ENCODE results near the gene ARHGAP20. TPM values are rescaled to one million over a fixed set of nuclear protein-coding genes. Genes with fewer than 3 reads are reported as not detected.

Gene ARHGAP20
- total RNA-seq, 4 donors from 2014 or later: 5.1 to 9.4 (median 6.9) TPM

DNA sequence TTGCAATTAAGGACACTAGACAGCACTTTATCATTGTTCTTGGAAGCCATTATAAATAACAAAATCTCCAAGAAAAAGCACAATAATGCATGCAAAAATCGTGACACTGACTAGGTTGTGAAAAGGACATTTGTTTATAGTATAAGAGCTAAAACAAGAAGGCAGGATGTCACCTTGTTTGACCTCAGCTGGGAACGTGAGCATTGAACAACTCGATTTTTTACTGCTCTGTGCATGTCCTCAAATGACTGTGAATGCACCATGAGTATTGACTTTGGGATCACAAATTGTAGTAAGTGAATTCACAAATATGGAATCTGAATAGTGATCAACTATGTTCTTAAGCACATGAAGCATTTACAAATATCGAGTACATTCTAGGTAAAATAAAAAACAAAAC lies 35.3 kb upstream of the ARHGAP20 start:
- Histone ChIP-seq H3K4me3 (no peak overlapping the region), H3K9me3 (peaks cover 0 to 6% (median under 1%) of the 10 kb centered on the region in 4 donors), H3K27ac (replicated peaks in 1 of 4) (no peak overlapping the region), H3K4me1 (peaks cover 0 to 3% (median 0%) of the 10 kb centered on the region in 4 donors), H3K36me3 (no peaks in the 10 kb centered on the region), H3K27me3 (no peaks in the 10 kb centered on the region)
- 54% methylated on average over 4 of the region's 4 CpGs for WGBS
- intact Hi-C loops (cut with DNase I): no loop called here
- TF ChIP-seq POLR2A (IDR thresholded peaks at IDR 0.05; ENCODE audit: low read depth) (no peak), EP300 (IDR thresholded peaks at IDR 0.05) (no peak), POLR2AphosphoS5 (IDR thresholded peaks at IDR 0.05) (no peak)
- TF ChIP-seq, protein P1, sequence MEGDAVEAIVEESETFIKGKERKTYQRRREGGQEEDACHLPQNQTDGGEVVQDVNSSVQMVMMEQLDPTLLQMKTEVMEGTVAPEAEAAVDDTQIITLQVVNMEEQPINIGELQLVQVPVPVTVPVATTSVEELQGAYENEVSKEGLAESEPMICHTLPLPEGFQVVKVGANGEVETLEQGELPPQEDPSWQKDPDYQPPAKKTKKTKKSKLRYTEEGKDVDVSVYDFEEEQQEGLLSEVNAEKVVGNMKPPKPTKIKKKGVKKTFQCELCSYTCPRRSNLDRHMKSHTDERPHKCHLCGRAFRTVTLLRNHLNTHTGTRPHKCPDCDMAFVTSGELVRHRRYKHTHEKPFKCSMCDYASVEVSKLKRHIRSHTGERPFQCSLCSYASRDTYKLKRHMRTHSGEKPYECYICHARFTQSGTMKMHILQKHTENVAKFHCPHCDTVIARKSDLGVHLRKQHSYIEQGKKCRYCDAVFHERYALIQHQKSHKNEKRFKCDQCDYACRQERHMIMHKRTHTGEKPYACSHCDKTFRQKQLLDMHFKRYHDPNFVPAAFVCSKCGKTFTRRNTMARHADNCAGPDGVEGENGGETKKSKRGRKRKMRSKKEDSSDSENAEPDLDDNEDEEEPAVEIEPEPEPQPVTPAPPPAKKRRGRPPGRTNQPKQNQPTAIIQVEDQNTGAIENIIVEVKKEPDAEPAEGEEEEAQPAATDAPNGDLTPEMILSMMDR (IDR thresholded peaks at IDR 0.05): no peak
- DNase-seq (ENCODE audit: extremely low spot score): no peak

DNA sequence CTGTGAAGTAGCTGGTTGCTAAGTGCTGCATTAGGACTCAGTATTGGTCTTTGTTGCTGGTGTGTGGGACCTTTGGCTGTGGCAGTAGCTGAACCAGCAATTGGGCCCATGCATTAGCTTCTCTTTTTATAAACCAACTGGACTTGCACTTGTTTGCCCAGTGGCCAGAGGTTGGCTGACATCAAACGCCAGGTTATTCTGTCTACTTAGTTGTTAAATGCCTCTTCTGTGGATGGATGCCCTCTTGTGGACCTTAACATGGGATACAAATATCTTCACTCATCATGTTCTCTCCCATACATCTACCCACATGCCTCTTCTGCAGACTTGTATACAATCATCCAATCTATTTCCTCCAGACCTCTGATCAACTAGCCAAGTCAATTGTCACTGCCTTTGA lies 26.4 kb upstream of the ARHGAP20 start:
- no peaks in the 10 kb centered on the region for H3K36me3 ChIP-seq
- H3K27ac ChIP-seq (replicated peaks in 1 of 4): no peak overlapping the region
- DNase-seq (ENCODE audit: extremely low spot score): no peak
- H3K4me3 ChIP-seq: no peak overlapping the region
- no peak for TF ChIP-seq POLR2A (IDR thresholded peaks at IDR 0.05; ENCODE audit: low read depth)
- TF ChIP-seq EP300 (IDR thresholded peaks at IDR 0.05): no peak
- no peak for TF ChIP-seq POLR2AphosphoS5 (IDR thresholded peaks at IDR 0.05)
- TF ChIP-seq, protein P1 (IDR thresholded peaks at IDR 0.05): no peak
- intact Hi-C loops (cut with DNase I): no loop called here
- no peaks in the 10 kb centered on the region for H3K9me3 ChIP-seq
- WGBS: 100% methylated on average over 1 of the region's 1 CpG
- H3K4me1 ChIP-seq: no peaks in the 10 kb centered on the region
- no peaks in the 10 kb centered on the region for H3K27me3 ChIP-seq

DNA sequence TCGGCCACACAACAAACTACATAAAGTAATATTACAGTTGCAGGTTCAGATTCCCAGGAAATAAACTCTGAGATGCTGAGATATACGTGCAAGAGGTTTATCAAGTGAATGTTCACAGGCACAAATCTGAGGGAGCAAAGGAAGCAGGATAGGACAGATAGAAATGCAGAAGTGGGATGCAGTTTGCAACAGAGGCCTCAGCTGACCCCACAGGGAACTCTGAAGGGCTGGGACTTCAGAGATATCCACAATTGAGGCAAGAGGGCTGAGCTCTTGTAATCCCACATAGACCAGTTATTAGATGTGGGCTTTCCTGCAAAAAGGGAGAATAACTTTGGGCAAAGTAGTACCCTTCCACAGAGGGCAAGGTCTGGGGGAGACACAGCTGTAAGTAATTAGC lies 25.4 kb upstream of the ARHGAP20 start:
- no peaks in the 10 kb centered on the region for H3K9me3 ChIP-seq
- no peak overlapping the region for H3K27ac ChIP-seq (replicated peaks in 1 of 4)
- no peak overlapping the region for H3K4me3 ChIP-seq
- DNase-seq (ENCODE audit: extremely low spot score): no peak
- no peaks in the 10 kb centered on the region for H3K27me3 ChIP-seq
- TF ChIP-seq, protein P1 (IDR thresholded peaks at IDR 0.05): no peak
- TF ChIP-seq POLR2AphosphoS5 (IDR thresholded peaks at IDR 0.05) (no peak), EP300 (IDR thresholded peaks at IDR 0.05) (no peak), POLR2A (IDR thresholded peaks at IDR 0.05; ENCODE audit: low read depth) (no peak)
- H3K36me3 ChIP-seq: no peaks in the 10 kb centered on the region
- WGBS: 93% methylated on average over 2 of the region's 2 CpGs
- intact Hi-C loops (cut with DNase I): no loop called here
- H3K4me1 ChIP-seq: no peaks in the 10 kb centered on the region

DNA sequence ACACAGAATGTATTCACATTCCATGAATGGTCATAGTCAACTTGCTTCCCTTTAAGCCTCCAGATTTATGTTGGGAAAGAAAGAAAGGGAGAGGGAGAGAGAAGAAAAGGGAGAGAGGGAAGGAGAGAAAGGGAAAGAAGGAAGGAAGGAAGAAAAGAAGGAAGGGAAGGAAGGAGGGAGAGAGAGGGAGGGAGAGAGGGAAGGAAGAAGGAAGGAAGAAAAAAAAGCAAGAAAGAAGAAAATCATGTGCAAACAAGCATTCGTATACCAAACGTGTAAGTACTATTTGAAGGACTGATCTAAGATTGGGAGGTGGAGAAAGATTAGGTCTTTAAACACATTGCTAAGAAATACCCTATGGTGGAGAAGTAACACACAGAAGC lies 23.9 kb upstream of the ARHGAP20 start:
- no peaks in the 10 kb centered on the region for H3K36me3 ChIP-seq
- intact Hi-C loops (cut with DNase I): no loop called here
- no peak overlapping the region for H3K27ac ChIP-seq (replicated peaks in 1 of 4)
- no peak for DNase-seq (ENCODE audit: extremely low spot score)
- no peaks in the 10 kb centered on the region for H3K9me3 ChIP-seq
- no peaks in the 10 kb centered on the region for H3K27me3 ChIP-seq
- WGBS: 90% methylated on average over 2 of the region's 2 CpGs
- no peaks in the 10 kb centered on the region for H3K4me1 ChIP-seq
- TF ChIP-seq, protein P1 (IDR thresholded peaks at IDR 0.05): no peak
- no peak for TF ChIP-seq POLR2A (IDR thresholded peaks at IDR 0.05; ENCODE audit: low read depth)
- no peak for TF ChIP-seq POLR2AphosphoS5 (IDR thresholded peaks at IDR 0.05)
- TF ChIP-seq EP300 (IDR thresholded peaks at IDR 0.05): no peak
- H3K4me3 ChIP-seq: no peak overlapping the region

DNA sequence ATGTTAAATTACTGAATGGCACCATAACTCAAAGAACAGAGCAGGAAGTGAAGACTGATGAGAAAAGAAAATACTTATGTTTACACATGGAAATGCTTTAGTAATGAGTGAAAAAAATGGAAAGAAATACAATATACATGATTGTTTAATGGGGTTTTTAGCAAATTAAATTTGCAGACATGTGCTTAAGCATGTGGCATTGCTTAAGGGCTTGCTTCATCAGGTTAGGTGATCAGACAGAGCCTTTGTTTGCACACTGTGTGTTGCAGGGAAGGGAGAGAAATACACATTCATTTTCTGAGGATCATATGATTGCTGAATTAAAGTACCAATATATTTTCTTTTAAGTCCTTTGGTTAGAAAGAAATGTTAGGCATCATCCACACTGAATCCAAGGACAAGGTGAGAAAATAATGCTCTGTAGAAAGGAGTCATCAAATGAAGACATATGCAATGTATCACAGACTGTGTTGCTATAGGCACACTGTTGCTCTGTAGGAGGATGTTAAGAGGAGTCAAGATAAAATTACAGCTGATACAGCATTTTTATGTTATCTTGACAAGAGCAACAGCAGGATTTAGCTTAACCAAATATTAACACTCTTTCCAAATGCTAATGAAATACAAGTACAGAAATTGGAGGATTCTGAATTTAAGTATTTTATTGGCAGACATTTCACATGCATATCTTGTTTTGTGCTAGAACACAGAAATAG lies 23.4 kb upstream of the ARHGAP20 start:
- Histone ChIP-seq H3K27ac (replicated peaks in 1 of 4) (no peak overlapping the region), H3K4me1 (no peaks in the 10 kb centered on the region), H3K4me3 (no peak overlapping the region), H3K36me3 (no peaks in the 10 kb centered on the region), H3K9me3 (no peaks in the 10 kb centered on the region), H3K27me3 (no peaks in the 10 kb centered on the region)
- intact Hi-C loops (cut with DNase I): no loop called here
- TF ChIP-seq POLR2A (IDR thresholded peaks at IDR 0.05; ENCODE audit: low read depth) (no peak), EP300 (IDR thresholded peaks at IDR 0.05) (no peak), POLR2AphosphoS5 (IDR thresholded peaks at IDR 0.05) (no peak)
- TF ChIP-seq, protein P1 (IDR thresholded peaks at IDR 0.05): no peak
- DNase-seq (ENCODE audit: extremely low spot score): no peak

Measured in esophagus muscularis mucosa (tissue), 4 donors.